Common myeloid progenitor, CD34-positive (primary cell): ENCODE data around the gene CD8B2.

ENCODE experiments used
- CTCF ChIA-PET: fragments of 350-600 bp; sonication (Branson Sonifier 250); formaldehyde crosslinking; loops from one replicate; lab custom pipeline; 2021; ENCODE audit warnings: antibody characterized with exemption; lab: Charles Lee
- POLR2A ChIA-PET: fragments of 350-600 bp; sonication (Branson Sonifier 250); formaldehyde crosslinking; loops from one replicate; lab custom pipeline; 2021; ENCODE audit warnings: antibody characterized with exemption; lab: Charles Lee
- DNase-seq, 3 donors: peaks; one replicate each; pipeline versions ENCODE4 v3.0.0 to v3.0.0-alpha.2; 2013
- H3K27ac ChIP-seq, 2 experiments: 1 replicate in 1 of 2; 2 replicates in 1 of 2; pipeline ENCODE4 v1.7.0; 2013; ENCODE audit warnings: inconsistent platforms in 2 of 2, low read length in 2 of 2, mild to moderate bottlenecking in 2 of 2, low read depth in 1 of 2, moderate library complexity in 1 of 2; ENCODE audit not compliant: severe bottlenecking in 2 of 2, insufficient read depth in 1 of 2, poor library complexity in 1 of 2
- H3K27me3 ChIP-seq, 5 experiments: replicated peaks in 2 of 5; 1 replicate in 3 of 5; 2 replicates in 2 of 5; pipeline versions ENCODE4 v1.6.1 to v1.7.0; 2013; ENCODE audit warnings: low read length in 4 of 5, mild to moderate bottlenecking in 2 of 5, moderate library complexity in 2 of 5, inconsistent platforms in 1 of 5; ENCODE audit not compliant: insufficient read depth in 5 of 5, control insufficient read depth in 4 of 5
- H3K36me3 ChIP-seq, 4 experiments: 1 replicate in 2 of 4; 2 replicates in 2 of 4; pipeline versions ENCODE4 v1.6.1 to v1.7.0; 2013; ENCODE audit warnings: low read length in 3 of 4, control low read depth in 1 of 4, mild to moderate bottlenecking in 1 of 4; ENCODE audit not compliant: control insufficient read depth in 4 of 4, insufficient read depth in 4 of 4
- H3K4me1 ChIP-seq, 4 experiments: 1 replicate in 3 of 4; 2 replicates in 1 of 4; pipeline versions ENCODE4 v1.6.1 to v1.7.1; 2013; ENCODE audit warnings: low read length in 3 of 4, mild to moderate bottlenecking in 3 of 4, control low read depth in 1 of 4, inconsistent platforms in 1 of 4, moderate library complexity in 1 of 4; ENCODE audit not compliant: control insufficient read depth in 4 of 4, insufficient read depth in 4 of 4; ENCODE audit errors: control extremely low read depth in 1 of 4
- H3K4me3 ChIP-seq, 7 experiments: 1 replicate in 4 of 7; 2 replicates in 3 of 7; pipeline versions ENCODE4 v1.5.1 to v1.7.0; 2013; ENCODE audit warnings: mild to moderate bottlenecking in 7 of 7, low read length in 6 of 7, moderate library complexity in 6 of 7, inconsistent platforms in 2 of 7, low read depth in 2 of 7, control low read depth in 1 of 7; ENCODE audit not compliant: insufficient read depth in 4 of 7, control insufficient read depth in 1 of 7; ENCODE audit errors: extremely low read depth in 1 of 7
- H3K9me3 ChIP-seq, 5 experiments: 1 replicate in 4 of 5; 2 replicates in 1 of 5; pipeline versions ENCODE4 v1.6.1 to v1.7.1; 2013; ENCODE audit warnings: low read length in 4 of 5, mild to moderate bottlenecking in 2 of 5, inconsistent platforms in 1 of 5, low read depth in 1 of 5, moderate library complexity in 1 of 5; ENCODE audit not compliant: control insufficient read depth in 4 of 5, insufficient read depth in 2 of 5; ENCODE audit errors: control extremely low read depth in 1 of 5
- WGBS: methylation state at CpG from one replicate; pipeline ENCODE4 v1.1.5; 2013; ENCODE audit not compliant: insufficient coverage; 5-methylcytosine and 5-hydroxymethylcytosine counted together

Gene CD8B2

DNA sequence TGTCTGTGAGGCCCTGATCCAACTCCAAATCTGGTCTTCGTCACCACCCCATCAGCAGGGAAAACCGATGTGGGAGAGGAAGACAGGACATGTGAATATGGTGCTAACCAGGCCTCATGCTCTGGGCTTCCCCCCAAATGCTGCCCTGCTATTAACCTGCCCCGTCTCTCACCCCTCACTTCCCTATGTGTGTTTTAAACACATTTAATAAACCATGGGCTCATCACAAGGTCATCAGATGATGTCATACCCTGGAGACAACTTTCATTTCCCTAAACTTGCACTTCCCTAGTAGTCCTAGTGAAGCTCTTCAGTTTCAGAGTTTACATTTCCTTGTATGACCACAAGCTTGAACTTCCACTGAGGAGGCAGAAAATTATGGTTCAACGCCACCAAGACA, 49.9 kb downstream of the CD8B2 start:
- no peaks in the 10 kb centered on the region for H3K9me3 ChIP-seq
- CTCF ChIA-PET, result interaction anchor here (0.9 to 2.2 kb wide), 5 partner anchors 10 to 46 kb away, joined by 3 to 11 read pairs (median 4); no protein-coding TSS in a partner anchor
- no peaks in the 10 kb centered on the region for H3K4me1 ChIP-seq
- no peak overlapping the region for H3K4me3 ChIP-seq
- WGBS, result 94% methylated on average over 3 of the region's 4 CpGs
- POLR2A ChIA-PET, result no interaction called here
- no peaks in the 10 kb centered on the region for H3K27me3 ChIP-seq
- peak; percentile 11 to 45 (median 31) for DNase-seq
- H3K36me3 ChIP-seq, result no peaks in the 10 kb centered on the region
- no peak overlapping the region for H3K27ac ChIP-seq

DNA sequence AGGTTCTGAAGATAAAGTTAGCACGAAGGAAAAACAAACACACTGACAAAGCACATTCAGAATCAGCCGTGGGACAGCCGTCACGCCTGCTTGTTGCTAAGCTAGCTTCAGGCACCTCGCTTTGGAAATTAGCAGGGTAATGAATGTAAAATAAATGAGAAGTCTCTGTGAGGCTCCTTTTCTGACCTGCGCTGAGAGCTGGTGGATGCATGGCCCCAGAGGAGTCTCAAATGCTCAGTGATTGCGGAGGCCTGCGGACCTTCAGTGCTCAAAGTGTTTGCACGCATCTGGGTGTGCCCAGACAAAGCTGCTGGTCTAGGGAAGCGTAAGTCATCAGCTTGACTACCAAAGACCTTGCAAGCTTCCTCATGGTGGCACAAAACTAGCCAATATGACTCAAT, 50.6 kb downstream of the CD8B2 start:
- Histone ChIP-seq H3K4me3 (no peak overlapping the region), H3K36me3 (no peaks in the 10 kb centered on the region), H3K27me3 (no peaks in the 10 kb centered on the region), H3K4me1 (peaks cover 0 to under 1% (median 0%) of the 10 kb centered on the region in 4 experiments), H3K27ac (no peak overlapping the region), H3K9me3 (no peaks in the 10 kb centered on the region)
- ChIA-PET CTCF (interaction anchor here (0.9 to 2.2 kb wide), 5 partner anchors 9 to 45 kb away, joined by 3 to 11 read pairs (median 4); no protein-coding TSS in a partner anchor), POLR2A (no interaction called here)
- 95% methylated on average over 7 of the region's 10 CpGs for WGBS
- DNase-seq, result no peak

DNA sequence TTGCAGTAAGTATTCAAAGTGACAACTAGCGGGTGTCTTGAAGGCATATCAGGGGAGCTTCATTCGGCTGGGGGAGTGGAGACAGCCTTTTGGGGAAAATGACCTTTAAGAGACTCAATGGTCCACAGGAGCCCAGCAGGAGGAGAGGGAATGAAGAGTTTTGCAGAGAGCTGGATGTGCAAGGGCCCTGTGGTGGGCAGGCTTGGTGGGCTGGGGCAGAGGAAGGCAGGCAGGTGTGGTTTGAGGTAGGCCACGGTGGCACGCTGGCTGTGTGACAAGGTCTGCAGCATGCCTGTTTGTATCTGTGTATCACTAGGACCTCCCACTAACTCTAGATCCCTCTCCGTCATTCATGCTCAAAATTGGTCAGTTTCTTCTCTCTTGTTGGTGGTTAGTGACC, 53.7 kb downstream of the CD8B2 start:
- Histone ChIP-seq H3K4me1 (peaks cover 2 to 16% (median 6%) of the 10 kb centered on the region in 4 experiments), H3K36me3 (no peaks in the 10 kb centered on the region), H3K27ac (no peak overlapping the region), H3K9me3 (no peaks in the 10 kb centered on the region), H3K4me3 (no peak overlapping the region), H3K27me3 (no peaks in the 10 kb centered on the region)
- ChIA-PET CTCF (interaction anchor here (1.4 to 7.6 kb wide), 3 partner anchors 10 to 41 kb away, joined by 4 to 62 read pairs (median 25); no protein-coding TSS in a partner anchor), POLR2A (no interaction called here)
- no peak for DNase-seq
- 100% methylated on average over 3 of the region's 5 CpGs for WGBS

DNA sequence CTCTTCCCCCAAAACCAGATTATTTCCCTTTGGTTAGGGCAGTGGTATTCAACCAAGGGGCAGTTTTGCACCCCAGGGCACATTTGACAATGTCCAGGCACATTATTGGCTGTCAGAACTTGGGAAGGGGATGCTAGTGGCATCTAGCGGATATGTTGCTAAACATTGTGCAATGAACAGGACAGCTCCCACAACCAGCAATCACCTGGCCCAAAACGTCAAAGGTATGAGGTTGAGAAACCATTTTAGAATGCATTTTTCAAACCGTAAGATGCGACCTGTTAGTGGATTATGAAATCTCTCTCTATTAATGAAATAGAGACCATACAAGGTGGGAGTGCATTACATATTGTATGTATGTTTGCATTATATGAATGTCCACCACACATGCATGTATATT, 54.2 kb downstream of the CD8B2 start:
- WGBS, result no CpG with 5 or more reads among the region's 4 CpGs
- no peak overlapping the region for H3K4me3 ChIP-seq
- H3K27ac ChIP-seq, result no peak overlapping the region
- DNase-seq, result no peak
- H3K9me3 ChIP-seq, result no peaks in the 10 kb centered on the region
- H3K4me1 ChIP-seq, result peaks cover 5 to 21% (median 10%) of the 10 kb centered on the region in 4 experiments
- no peaks in the 10 kb centered on the region for H3K27me3 ChIP-seq
- H3K36me3 ChIP-seq, result no peaks in the 10 kb centered on the region
- POLR2A ChIA-PET, result no interaction called here
- CTCF ChIA-PET, result interaction anchor here (1.5 to 7.6 kb wide), 4 partner anchors 11 to 437 kb away, joined by 3 to 62 read pairs (median 18); no protein-coding TSS in a partner anchor

DNA sequence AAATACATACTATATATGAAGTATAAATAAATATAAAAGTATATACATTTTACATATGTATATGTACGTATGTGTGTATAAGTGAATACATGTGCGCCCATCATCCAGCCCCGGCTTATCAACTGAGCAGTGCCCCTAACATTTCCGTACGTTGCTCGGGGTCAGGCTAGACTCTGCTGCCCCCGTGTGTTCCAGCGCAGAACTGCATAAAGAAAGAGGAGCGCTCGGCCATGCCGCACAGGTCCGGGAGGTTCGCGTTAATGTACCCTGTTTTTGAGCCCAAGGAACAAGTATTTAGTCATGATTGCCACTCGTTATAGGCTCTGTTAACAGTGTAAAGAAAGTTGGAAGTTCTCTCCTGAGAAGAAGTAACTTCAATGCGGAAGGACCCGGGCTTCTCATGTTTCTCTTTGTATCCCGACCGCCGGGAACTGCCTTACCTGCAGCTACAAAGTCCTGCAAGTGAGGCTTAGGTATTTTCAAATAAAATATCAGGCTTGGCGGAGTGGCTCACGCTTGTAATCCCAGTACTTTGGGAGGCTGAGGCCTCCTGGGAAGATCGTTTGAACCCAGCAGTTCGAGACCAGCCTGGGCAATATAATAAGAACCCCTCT, 55.7 kb downstream of the CD8B2 start:
- Histone ChIP-seq H3K27ac (no peak overlapping the region), H3K9me3 (no peaks in the 10 kb centered on the region), H3K4me3 (peak overlapping the region in 5 of 7 experiments; percentile 49 to 72 (median 65)), H3K4me1 (peaks cover 11 to 31% (median 18%) of the 10 kb centered on the region in 4 experiments), H3K27me3 (no peaks in the 10 kb centered on the region), H3K36me3 (no peaks in the 10 kb centered on the region)
- whole genome bisulfite sequencing, result 9% methylated on average over 20 of the region's 24 CpGs
- DNase-seq, result peak; percentile 69 to 79 (median 75)
- ChIA-PET POLR2A (no interaction called here), CTCF (interaction anchor here (0.8 to 7.6 kb wide), 10 partner anchors 12 to 438 kb away, joined by 3 to 62 read pairs (median 4); no protein-coding TSS in a partner anchor)

DNA sequence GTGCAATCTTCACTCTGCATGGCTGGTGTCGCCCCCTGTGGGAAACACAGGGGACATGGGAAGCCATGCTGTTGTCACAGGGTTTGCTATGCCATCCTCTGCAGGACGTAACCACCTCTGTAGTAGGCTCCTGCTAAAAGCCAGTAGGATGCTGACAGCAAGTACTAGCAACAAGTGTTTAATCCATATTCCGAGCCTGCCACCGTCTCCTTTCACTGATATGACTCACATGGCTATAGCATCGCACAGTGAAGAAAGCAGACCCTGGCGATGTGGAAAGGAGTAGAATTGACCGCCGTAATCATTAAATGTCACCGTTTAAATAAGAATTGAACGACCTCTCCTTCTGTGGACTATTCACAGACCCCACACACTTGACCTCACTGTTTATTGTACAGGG, 57.8 kb downstream of the CD8B2 start:
- 97% methylated on average over 10 of the region's 10 CpGs for WGBS
- ChIA-PET CTCF (interaction anchor here (1.4 to 7.6 kb wide), 7 partner anchors 18 to 448 kb away, joined by 3 to 62 read pairs (median 6); no protein-coding TSS in a partner anchor), POLR2A (interaction anchor here (0.7 kb wide), 1 partner anchor 21 kb away, joined by 4 read pairs; no protein-coding TSS in a partner anchor)
- H3K27ac ChIP-seq, result no peak overlapping the region
- no peaks in the 10 kb centered on the region for H3K9me3 ChIP-seq
- H3K4me1 ChIP-seq, result peaks cover 11 to 31% (median 18%) of the 10 kb centered on the region in 4 experiments
- no peaks in the 10 kb centered on the region for H3K36me3 ChIP-seq
- no peak for DNase-seq
- H3K4me3 ChIP-seq, result no peak overlapping the region
- no peaks in the 10 kb centered on the region for H3K27me3 ChIP-seq
